ENCODE data around the gene KIAA0319L.
A peak's percentile ranks its signal among the peaks of the same experiment; 100 is the strongest.

Gene KIAA0319L

DNA sequence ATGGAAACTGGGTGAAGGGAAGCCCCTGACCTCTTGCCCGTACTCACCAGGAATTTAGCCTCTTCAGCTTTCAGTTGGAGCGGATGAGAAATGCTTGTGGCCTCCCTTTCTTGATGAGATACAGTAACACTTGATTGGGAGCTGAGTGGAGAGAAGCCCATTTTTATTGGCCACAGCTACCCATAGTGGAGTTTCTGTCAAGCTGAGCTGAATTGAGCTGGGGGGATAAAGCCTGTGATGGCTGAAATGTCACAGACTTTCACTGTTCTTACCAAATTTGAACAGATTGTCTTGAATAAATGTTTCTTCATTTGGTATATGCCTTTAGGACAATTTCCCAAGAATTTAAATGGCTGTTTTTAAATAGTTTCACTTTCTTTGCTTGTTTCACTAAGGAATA is 162.8 kb downstream of the KIAA0319L start:
- H3K4me3 ChIP-seq (ENCODE audit: low read depth, low read length): no peak overlapping the region
- DNase-seq (ENCODE audit: low read depth): no peak
- TF ChIP-seq, protein P1, sequence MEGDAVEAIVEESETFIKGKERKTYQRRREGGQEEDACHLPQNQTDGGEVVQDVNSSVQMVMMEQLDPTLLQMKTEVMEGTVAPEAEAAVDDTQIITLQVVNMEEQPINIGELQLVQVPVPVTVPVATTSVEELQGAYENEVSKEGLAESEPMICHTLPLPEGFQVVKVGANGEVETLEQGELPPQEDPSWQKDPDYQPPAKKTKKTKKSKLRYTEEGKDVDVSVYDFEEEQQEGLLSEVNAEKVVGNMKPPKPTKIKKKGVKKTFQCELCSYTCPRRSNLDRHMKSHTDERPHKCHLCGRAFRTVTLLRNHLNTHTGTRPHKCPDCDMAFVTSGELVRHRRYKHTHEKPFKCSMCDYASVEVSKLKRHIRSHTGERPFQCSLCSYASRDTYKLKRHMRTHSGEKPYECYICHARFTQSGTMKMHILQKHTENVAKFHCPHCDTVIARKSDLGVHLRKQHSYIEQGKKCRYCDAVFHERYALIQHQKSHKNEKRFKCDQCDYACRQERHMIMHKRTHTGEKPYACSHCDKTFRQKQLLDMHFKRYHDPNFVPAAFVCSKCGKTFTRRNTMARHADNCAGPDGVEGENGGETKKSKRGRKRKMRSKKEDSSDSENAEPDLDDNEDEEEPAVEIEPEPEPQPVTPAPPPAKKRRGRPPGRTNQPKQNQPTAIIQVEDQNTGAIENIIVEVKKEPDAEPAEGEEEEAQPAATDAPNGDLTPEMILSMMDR (conservative IDR thresholded peaks at IDR 0.05; ENCODE audit: low read depth, low read length): no peak

DNA sequence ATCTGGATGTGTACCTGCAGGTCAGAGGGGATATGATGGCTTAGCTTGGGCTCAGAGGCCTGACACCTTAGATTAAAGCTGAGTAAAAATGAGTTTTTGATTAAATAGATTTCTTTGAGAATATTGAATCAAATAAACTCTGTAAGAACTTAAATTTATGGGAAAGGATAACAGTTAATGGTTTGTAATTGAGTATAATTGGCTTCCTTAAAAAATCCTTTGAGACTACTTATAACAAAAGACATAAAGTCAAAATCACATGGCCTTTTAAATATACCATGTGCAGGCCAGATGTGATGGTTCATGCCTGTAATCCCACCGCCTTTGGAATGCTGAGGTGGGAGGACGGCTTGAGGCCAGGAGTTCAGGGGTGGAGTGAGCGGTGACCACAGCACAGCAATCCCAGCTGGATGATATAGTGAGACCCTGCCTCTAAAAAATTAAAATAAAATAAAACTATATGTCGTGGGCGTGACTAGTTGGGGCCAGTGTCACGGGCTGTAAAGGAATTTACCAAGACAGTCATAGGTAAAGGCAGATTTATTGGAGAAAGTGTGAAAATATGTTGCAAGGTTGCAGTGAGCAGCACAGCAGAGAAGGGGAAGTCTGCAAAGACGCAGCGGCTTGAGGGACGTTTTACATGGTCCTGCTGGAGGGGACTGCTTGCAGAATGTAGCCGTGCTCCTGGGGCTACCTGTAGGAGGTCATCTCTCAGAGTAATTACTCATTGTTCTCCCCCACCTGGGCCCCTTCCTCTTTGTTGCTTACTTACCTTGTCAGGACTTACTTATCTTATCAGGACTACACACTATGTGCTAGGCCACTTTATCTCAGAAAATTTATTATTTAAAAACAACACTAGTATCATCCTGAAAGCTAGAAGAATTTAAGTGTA is 166.4 kb downstream of the KIAA0319L start:
- DNase-seq (ENCODE audit: low read depth): peak; percentile 13
- TF ChIP-seq, protein P1 (conservative IDR thresholded peaks at IDR 0.05; ENCODE audit: low read depth, low read length): no peak
- H3K4me3 ChIP-seq (ENCODE audit: low read depth, low read length): no peak overlapping the region

DNA sequence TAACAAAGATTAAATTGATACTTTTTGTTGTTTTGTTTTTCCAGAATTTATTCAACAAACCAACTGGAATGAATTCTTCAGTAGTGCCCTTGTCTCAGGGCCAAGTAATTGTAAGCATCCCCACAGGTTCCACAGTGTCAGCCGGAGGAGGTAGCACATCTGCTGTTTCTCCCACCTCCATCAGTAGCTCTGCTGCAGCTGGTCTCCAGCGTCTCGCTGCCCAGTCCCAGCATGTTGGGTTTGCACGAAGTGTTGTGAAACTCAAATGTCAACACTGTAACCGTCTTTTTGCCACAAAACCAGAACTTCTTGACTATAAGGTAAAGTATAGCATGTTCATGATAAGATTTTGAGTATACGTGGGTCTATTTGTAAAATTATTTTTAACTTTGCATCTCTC is 170.2 kb downstream of the KIAA0319L start:
- TF ChIP-seq, protein P1 (conservative IDR thresholded peaks at IDR 0.05; ENCODE audit: low read depth, low read length): no peak
- H3K4me3 ChIP-seq (ENCODE audit: low read depth, low read length): no peak overlapping the region
- DNase-seq (ENCODE audit: low read depth): no peak

DNA sequence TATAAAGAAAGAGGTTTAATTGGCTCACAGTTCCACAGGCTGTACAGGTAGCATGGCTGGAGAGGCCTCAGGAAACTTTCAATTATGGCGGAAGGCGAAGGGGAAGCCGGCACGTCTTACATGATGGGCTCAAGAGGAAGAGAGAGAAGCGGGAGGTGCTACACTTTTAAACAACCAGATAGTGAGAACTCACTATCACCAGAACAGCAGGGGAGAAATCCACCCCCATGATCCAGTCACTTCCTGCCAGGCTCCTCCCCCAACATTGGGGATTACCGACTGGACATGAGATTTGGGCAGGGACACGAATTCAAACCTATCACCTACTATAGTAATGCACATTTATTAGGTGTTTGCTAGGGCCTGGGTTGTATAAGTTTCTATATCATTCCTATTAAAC is 170.9 kb downstream of the KIAA0319L start:
- H3K4me3 ChIP-seq (ENCODE audit: low read depth, low read length): no peak overlapping the region
- TF ChIP-seq, protein P1 (conservative IDR thresholded peaks at IDR 0.05; ENCODE audit: low read depth, low read length): no peak
- no peak for DNase-seq (ENCODE audit: low read depth)

Data from choroid plexus epithelial cell (primary cell).